Transverse colon (tissue), 4 donors: ENCODE results near the gene CELA2A. TPM values are rescaled to one million over a fixed set of nuclear protein-coding genes. Genes with fewer than 3 reads are reported as not detected.
"Not testable (repeated sequence)": the region's sequence is repeated elsewhere in the genome, so short reads cannot be mapped to it uniquely, and the experiment has no call there.

ENCODE experiments used
- DNase-seq: peaks from one replicate; pipeline ENCODE4 v3.0.0-alpha.2; 2019
- H3K27ac ChIP-seq, 4 donors: fragments of 200-600 bp; sonication (generic); 2 replicates each; pipeline ENCODE4 v1.5.1; 2016 to 2018; ENCODE audit warnings: inconsistent platforms in 4 of 4
- H3K27me3 ChIP-seq: fragments of 200-600 bp; sonication (generic); 2 replicates; pipeline ENCODE4 v1.5.1; 2017; ENCODE audit warnings: inconsistent platforms
- H3K36me3 ChIP-seq, 4 donors: fragments of 200-600 bp; sonication (generic); 2 replicates each; pipeline ENCODE4 v1.5.1; 2017 to 2019; ENCODE audit warnings: inconsistent platforms in 4 of 4
- H3K4me1 ChIP-seq, 4 donors: fragments of 200-600 bp; sonication (generic); 2 replicates each; pipeline ENCODE4 v1.5.1; 2017 to 2020; ENCODE audit warnings: inconsistent platforms in 4 of 4
- H3K4me3 ChIP-seq, 4 donors: fragments of 200-600 bp; sonication (generic); 1 replicate in 1 of 4; 2 replicates in 3 of 4; pipeline versions ENCODE4 v1.5.1 to v1.6.1; 2017 to 2019; ENCODE audit warnings: inconsistent platforms in 4 of 4
- H3K9me3 ChIP-seq, 2 donors: fragments of 200-600 bp; sonication (generic); 2 replicates each; pipeline ENCODE4 v1.5.1; 2017 to 2019; ENCODE audit warnings: inconsistent platforms in 2 of 2
- CTCF ChIP-seq, 5 experiments: fragments of 200-600 bp in 3 of 5; fragments of 450-650 bp in 2 of 5; sonication (generic) in 3 of 5; IDR thresholded peaks; 1 replicate in 2 of 5; 2 replicates in 3 of 5; pipeline ENCODE4 v1.5.1; 2016 to 2017; ENCODE audit warnings: antibody characterized with exemption in 5 of 5, inconsistent platforms in 3 of 5, mild to moderate bottlenecking in 2 of 5, moderate library complexity in 1 of 5
- EP300 ChIP-seq: sonication (generic); formaldehyde crosslinking; IDR thresholded peaks from one replicate; pipeline ENCODE4 v1.6.1; 2017; ENCODE audit warnings: antibody characterized with exemption, low read depth
- POLR2A ChIP-seq: fragments of 450-650 bp; IDR thresholded peaks from one replicate; pipeline ENCODE4 v1.6.1; 2016; ENCODE audit warnings: antibody characterized with exemption, mild to moderate bottlenecking, moderate library complexity
- POLR2AphosphoS5 ChIP-seq, 3 donors: sonication (generic); formaldehyde crosslinking; IDR thresholded peaks; one replicate each; pipeline ENCODE4 v1.6.1; 2016; ENCODE audit warnings: antibody characterized with exemption in 3 of 3
- WGBS, 2 donors: methylation state at CpG; one replicate each; pipeline ENCODE4 v1.1.5; 2018; ENCODE audit warnings: low coverage in 1 of 2; 5-methylcytosine and 5-hydroxymethylcytosine counted together
- in situ Hi-C, 4 donors: fragments of 200-750 bp; cut with MboI; loops; one replicate each; pipeline versions ENCODE4 v1.15.0 to v1.15.1; 2017; ENCODE audit warnings: low sequenced_read_pairs in 3 of 4, low pct_ligation_motif_present in 1 of 4, low pct_unique_long_range_greater_than_20kb in 1 of 4
- intact Hi-C: fragments of 100-400 bp; cut with DNase I; formaldehyde crosslinking; loops from one replicate; pipeline ENCODE4 v1.15.1; 2023; ENCODE audit warnings: low total_unique reads
- total RNA-seq, 4 donors: library from RNA; depleted of rRNA; stranded (reverse); fragments of >200 nt; gene quantifications; one replicate each; pipeline ENCODE4 v1.1.0, GENCODE V29; 2016

The CELA2A gene
- total RNA-seq, 4 donors from 2014 or later, result not detected

- intact Hi-C loops, result no loop called here
- 76% methylated on average over 7 of the region's 7 CpGs; no CpG with 5 or more reads in 1 of the 2 donors for WGBS, 2 donors
- Histone ChIP-seq H3K27ac (no peak overlapping the region), H3K4me1 (no peaks in the 10 kb centered on the region), H3K4me3 (no peak overlapping the region), H3K27me3 (no peaks in the 10 kb centered on the region), H3K36me3 (no peaks in the 10 kb centered on the region), H3K9me3 (no peaks in the 10 kb centered on the region)
- DNase-seq, result no peak
- in situ Hi-C loops, result no loop called here
- TF ChIP-seq POLR2A, result no peak
- no peak for TF ChIP-seq POLR2AphosphoS5 (IDR thresholded peaks at IDR 0.05)
- TF ChIP-seq EP300, result no peak
- TF ChIP-seq CTCF (IDR thresholded peaks at IDR 0.05), result no peak
Observed at GRCh38 chr1:15465674-15466073, 9.1 kb downstream of the CELA2A start.

- H3K4me1 ChIP-seq, H3K9me3 ChIP-seq, H3K27ac ChIP-seq, intact Hi-C loops, H3K36me3 ChIP-seq, in situ Hi-C loops, DNase-seq, H3K27me3 ChIP-seq, H3K4me3 ChIP-seq: not testable (repeated sequence)
- WGBS, 2 donors, result 94% methylated on average over 21 of the region's 22 CpGs; no CpG with 5 or more reads in 1 of the 2 donors
Observed at GRCh38 chr1:15466955-15467625, 10.6 kb downstream of the CELA2A start.

GRCh38 chr1:15468145-15468544, 11.6 kb downstream of the CELA2A start:
- Histone ChIP-seq H3K9me3 (no peaks in the 10 kb centered on the region), H3K4me1 (no peaks in the 10 kb centered on the region), H3K36me3 (no peaks in the 10 kb centered on the region), H3K27me3 (no peaks in the 10 kb centered on the region), H3K27ac (no peak overlapping the region), H3K4me3 (no peak overlapping the region)
- no peak for DNase-seq
- TF ChIP-seq POLR2A (no peak), EP300 (no peak), CTCF (IDR thresholded peaks at IDR 0.05) (no peak), POLR2AphosphoS5 (IDR thresholded peaks at IDR 0.05) (no peak)
- in situ Hi-C loops (no loop called here), intact Hi-C loops (no loop called here)

- no peaks in the 10 kb centered on the region for H3K36me3 ChIP-seq
- H3K4me3 ChIP-seq, result no peak overlapping the region
- intact Hi-C loops (no loop called here), in situ Hi-C loops (no loop called here)
- H3K9me3 ChIP-seq, result no peaks in the 10 kb centered on the region
- DNase-seq, result no peak
- no peaks in the 10 kb centered on the region for H3K27me3 ChIP-seq
- 44 to 46% methylated on average over 2 to 3 of the region's 3 CpGs for WGBS, 2 donors
- TF ChIP-seq CTCF (IDR thresholded peaks at IDR 0.05) (no peak), POLR2AphosphoS5 (IDR thresholded peaks at IDR 0.05) (no peak), EP300 (no peak), POLR2A (no peak)
- H3K4me1 ChIP-seq, result no peaks in the 10 kb centered on the region
- H3K27ac ChIP-seq, result no peak overlapping the region
Observed at GRCh38 chr1:15469361-15469760, 12.8 kb downstream of the CELA2A start.

GRCh38 chr1:15469821-15470448, 13.4 kb downstream of the CELA2A start:
- intact Hi-C loops, H3K27ac ChIP-seq, H3K4me1 ChIP-seq, DNase-seq, H3K27me3 ChIP-seq, H3K9me3 ChIP-seq, H3K4me3 ChIP-seq, H3K36me3 ChIP-seq, in situ Hi-C loops: not testable (repeated sequence)
- WGBS, 2 donors, result 82% methylated on average over 7 of the region's 9 CpGs; no CpG with 5 or more reads in 1 of the 2 donors

GRCh38 chr1:15471067-15471466, 14.5 kb downstream of the CELA2A start:
- H3K27ac ChIP-seq, intact Hi-C loops, H3K9me3 ChIP-seq, H3K27me3 ChIP-seq, H3K4me1 ChIP-seq, DNase-seq, H3K4me3 ChIP-seq, in situ Hi-C loops, H3K36me3 ChIP-seq: not testable (repeated sequence)
- 86 to 100% methylated on average over 1 to 5 of the region's 5 CpGs for WGBS, 2 donors

- H3K9me3 ChIP-seq, in situ Hi-C loops, intact Hi-C loops, H3K4me1 ChIP-seq, H3K36me3 ChIP-seq, H3K27ac ChIP-seq, H3K4me3 ChIP-seq, H3K27me3 ChIP-seq, DNase-seq: not testable (repeated sequence)
- WGBS, 2 donors, result 85 to 100% methylated on average over 2 to 6 of the region's 6 CpGs
Observed at GRCh38 chr1:15471723-15472122, 15.2 kb downstream of the CELA2A start.
